ENCODE results near the gene HAVCR2.
"Not testable (repeated sequence)": the region's sequence is repeated elsewhere in the genome, so short reads cannot be mapped to it uniquely, and the experiment has no call there.

Gene HAVCR2

DNA sequence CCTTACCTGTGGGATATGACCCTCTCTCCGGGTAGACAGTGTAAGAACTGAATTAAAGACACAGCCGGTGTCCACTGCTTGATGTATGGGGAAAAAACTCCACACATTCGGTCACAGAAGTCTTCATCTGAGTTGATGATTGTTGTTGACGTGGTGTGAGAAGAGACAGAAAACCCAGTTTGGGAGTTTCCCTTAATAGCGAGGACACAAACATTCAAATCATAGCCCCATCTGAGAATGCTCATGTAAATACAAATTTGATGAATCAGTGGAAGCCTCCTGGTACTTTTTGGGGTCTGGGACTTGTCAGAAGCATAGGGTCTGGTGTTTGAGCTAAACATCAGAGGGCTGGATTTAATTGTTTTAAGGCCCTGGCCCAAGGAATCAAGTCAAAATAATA is 60.9 kb downstream of the HAVCR2 start:
- no peak overlapping the region for H3K9ac ChIP-seq
- no peak overlapping the region for H3K4me3 ChIP-seq
- H3K27me3 ChIP-seq = no peaks in the 10 kb centered on the region
- no peaks in the 10 kb centered on the region for H3K9me3 ChIP-seq
- no peaks in the 10 kb centered on the region for H4K20me1 ChIP-seq
- no peaks in the 10 kb centered on the region for H3K4me1 ChIP-seq
- no peak overlapping the region for H3K4me2 ChIP-seq
- TF ChIP-seq Cebpa-rat (IDR thresholded peaks at IDR 0.05) = no peak
- no peaks in the 10 kb centered on the region for H3K36me3 ChIP-seq
- H3K27ac ChIP-seq = no peak overlapping the region

- H3K27ac ChIP-seq, H3K9ac ChIP-seq, H3K4me3 ChIP-seq, H3K4me1 ChIP-seq, H4K20me1 ChIP-seq, H3K36me3 ChIP-seq, H3K4me2 ChIP-seq, H3K9me3 ChIP-seq, H3K27me3 ChIP-seq: not testable (repeated sequence)
Observed at GRCh38 chr5:157047016-157047415, 61.8 kb downstream of the HAVCR2 start.

DNA sequence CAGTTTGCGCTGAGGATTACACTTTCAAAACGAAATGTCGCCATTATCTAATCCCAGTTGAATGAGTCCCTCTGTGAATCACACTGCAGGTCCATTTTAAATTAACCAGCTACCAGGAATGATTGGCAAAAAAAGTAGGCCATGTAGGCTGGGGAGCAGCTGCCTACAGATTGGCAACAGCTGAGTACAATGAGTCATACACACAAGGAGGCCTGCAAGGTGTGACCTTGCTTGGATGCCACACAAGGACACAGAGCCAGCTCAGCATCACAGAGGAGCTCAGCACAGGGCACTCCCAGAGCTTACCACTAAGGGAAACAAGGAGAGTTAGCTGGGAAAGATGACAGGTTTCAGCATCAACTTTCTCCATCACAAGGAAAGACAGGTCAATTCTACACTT is 62.8 kb downstream of the HAVCR2 start:
- no peak overlapping the region for H3K9ac ChIP-seq
- no peak overlapping the region for H3K27ac ChIP-seq
- no peaks in the 10 kb centered on the region for H3K9me3 ChIP-seq
- H3K4me2 ChIP-seq = no peak overlapping the region
- TF ChIP-seq Cebpa-rat (IDR thresholded peaks at IDR 0.05) = no peak
- H3K4me3 ChIP-seq = no peak overlapping the region
- no peaks in the 10 kb centered on the region for H3K4me1 ChIP-seq
- no peaks in the 10 kb centered on the region for H3K36me3 ChIP-seq
- no peaks in the 10 kb centered on the region for H4K20me1 ChIP-seq
- no peaks in the 10 kb centered on the region for H3K27me3 ChIP-seq

GRCh38 chr5:157045601-157046000 is 63.2 kb downstream of the HAVCR2 start:
- Histone ChIP-seq H3K36me3 (no peaks in the 10 kb centered on the region), H3K9ac (no peak overlapping the region), H4K20me1 (no peaks in the 10 kb centered on the region), H3K4me2 (no peak overlapping the region), H3K27me3 (no peaks in the 10 kb centered on the region), H3K9me3 (no peaks in the 10 kb centered on the region), H3K4me3 (no peak overlapping the region), H3K4me1 (no peaks in the 10 kb centered on the region), H3K27ac (no peak overlapping the region)
- TF ChIP-seq Cebpa-rat (IDR thresholded peaks at IDR 0.05) = no peak

DNA sequence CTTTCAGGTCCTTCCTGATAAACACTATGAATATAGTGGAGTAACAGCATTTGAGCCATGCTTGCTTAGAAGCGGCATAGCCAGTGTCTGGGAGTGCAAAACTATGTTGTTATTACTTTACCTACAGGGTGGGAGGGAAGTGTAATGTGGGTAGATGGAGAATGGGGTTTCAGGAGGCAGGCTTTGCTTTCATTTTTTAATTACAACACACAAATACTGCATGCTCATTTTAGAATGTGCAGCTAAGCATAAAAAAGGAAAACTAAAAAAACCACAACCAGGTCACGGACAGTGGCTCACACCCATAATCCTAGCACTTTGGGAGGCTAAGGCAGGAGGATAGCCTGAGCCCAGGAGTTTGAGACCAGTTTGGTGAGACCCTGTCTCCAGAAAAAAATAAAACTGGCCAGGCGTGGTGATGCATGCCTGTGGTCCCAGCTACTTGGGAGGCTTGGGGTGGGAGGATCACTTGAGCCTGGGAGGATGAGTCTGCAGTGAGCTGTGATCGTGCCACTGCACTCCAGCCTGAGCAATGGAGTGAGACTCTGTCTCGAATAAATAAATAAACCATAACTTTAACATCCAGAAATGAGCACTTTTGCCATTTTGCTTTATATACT is 70.2 kb downstream of the HAVCR2 start:
- Histone ChIP-seq H3K9ac (no peak overlapping the region), H3K9me3 (no peaks in the 10 kb centered on the region), H3K36me3 (no peaks in the 10 kb centered on the region), H3K4me1 (peaks cover 21% of the 10 kb centered on the region), H3K4me2 (peak overlapping the region; percentile 61), H3K4me3 (no peak overlapping the region), H3K27me3 (no peaks in the 10 kb centered on the region), H4K20me1 (no peaks in the 10 kb centered on the region), H3K27ac (no peak overlapping the region)
- no peak for TF ChIP-seq Cebpa-rat (IDR thresholded peaks at IDR 0.05)

Data from BLaER1 (cell line).